H54 (cell line): ENCODE data around the gene XPO6.

ENCODE experiments used
- DNase-seq: peaks from one replicate; pipeline ENCODE4 v3.0.0; 2011; ENCODE audit warnings: low spot score, mixed read lengths; ENCODE audit not compliant: insufficient read length
- FAIRE-seq: peaks from 3 replicates; lab custom pipeline; 2011; peaks lifted over from hg19 to GRCh38; lab: Jason Lieb, UNC
- POLR2A ChIP-seq: IDR thresholded peaks from 2 replicates; pipeline ENCODE4 v1.6.1; 2011; ENCODE audit warnings: low read depth, mild to moderate bottlenecking, low read length

Gene XPO6

DNA sequence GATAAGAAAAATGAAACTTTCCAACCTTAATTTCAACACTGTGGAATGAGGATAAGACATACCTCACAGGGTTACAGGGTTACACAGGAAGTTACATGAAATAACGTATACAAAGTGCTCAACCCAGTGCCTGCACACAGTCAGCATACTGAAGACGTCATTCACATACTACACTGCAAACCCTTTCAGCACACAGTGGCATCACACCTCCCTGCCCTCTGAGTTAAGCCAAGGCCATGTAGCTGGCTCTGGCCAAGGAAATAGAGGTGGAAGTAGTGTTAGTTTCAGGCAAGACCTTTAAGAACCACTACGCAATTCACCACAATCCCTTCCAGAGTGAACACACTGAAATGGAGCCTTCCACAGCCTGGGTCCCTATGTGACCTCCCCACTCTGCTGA, 101.7 kb downstream of the XPO6 start:
- TF ChIP-seq POLR2A = no peak
- DNase-seq (no peak), FAIRE-seq (no peak)

GRCh38 chr16:28108590-28109247, 103.0 kb downstream of the XPO6 start:
- FAIRE-seq = no peak
- no peak for TF ChIP-seq POLR2A

GRCh38 chr16:28107232-28107631, 104.5 kb downstream of the XPO6 start:
- DNase-seq = no peak
- no peak for TF ChIP-seq POLR2A
- no peak for FAIRE-seq

More at GRCh38 chr16:28108590-28109247, 103.0 kb downstream of the XPO6 start:
- no peak for DNase-seq

GRCh38 chr16:28106467-28107215, 105.1 kb downstream of the XPO6 start:
- FAIRE-seq = no peak
- TF ChIP-seq POLR2A = no peak
- DNase-seq = no peak

DNA sequence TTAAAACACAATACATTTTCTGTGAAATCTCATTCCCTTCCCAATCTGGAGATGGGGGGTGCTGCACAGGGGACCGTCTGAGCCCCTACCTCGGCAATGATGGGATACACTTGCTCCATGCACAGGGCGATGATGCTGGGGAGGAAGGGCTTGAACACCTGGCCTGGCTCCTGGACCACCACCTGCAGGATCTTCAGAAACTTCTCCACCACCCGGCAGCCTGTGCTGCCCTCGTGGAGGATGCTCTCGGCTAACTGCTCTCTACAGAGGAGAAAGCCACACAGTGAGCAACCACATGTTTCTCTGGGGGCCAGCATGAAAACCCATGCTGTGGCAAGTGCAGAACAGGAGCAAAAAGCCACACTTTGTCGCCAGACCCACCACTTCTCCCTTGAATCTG, 105.8 kb downstream of the XPO6 start:
- no peak for FAIRE-seq
- no peak for DNase-seq
- TF ChIP-seq POLR2A = no peak

DNA sequence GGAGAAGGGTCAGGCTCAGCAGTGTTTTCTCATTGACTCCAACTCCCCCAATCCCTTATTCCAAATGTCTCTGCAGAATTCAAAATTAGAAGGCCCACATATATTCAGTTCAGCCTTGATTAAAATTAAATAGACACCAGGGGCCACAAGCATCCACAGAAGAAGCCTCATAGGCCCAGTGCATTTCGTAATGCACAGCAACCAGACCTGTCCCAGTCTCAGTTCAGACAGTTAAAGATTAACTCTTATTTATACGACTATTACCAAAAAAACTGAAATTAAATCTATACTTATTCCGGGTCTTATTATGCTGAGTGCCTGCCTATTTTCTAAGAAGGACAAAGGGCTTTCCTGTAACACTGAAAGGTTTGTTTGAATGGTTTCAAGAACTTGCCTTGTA, 106.5 kb downstream of the XPO6 start:
- DNase-seq (no peak), FAIRE-seq (no peak)
- no peak for TF ChIP-seq POLR2A

GRCh38 chr16:28104404-28104803, 107.4 kb downstream of the XPO6 start:
- FAIRE-seq = no peak
- DNase-seq = no peak
- TF ChIP-seq POLR2A = no peak

DNA sequence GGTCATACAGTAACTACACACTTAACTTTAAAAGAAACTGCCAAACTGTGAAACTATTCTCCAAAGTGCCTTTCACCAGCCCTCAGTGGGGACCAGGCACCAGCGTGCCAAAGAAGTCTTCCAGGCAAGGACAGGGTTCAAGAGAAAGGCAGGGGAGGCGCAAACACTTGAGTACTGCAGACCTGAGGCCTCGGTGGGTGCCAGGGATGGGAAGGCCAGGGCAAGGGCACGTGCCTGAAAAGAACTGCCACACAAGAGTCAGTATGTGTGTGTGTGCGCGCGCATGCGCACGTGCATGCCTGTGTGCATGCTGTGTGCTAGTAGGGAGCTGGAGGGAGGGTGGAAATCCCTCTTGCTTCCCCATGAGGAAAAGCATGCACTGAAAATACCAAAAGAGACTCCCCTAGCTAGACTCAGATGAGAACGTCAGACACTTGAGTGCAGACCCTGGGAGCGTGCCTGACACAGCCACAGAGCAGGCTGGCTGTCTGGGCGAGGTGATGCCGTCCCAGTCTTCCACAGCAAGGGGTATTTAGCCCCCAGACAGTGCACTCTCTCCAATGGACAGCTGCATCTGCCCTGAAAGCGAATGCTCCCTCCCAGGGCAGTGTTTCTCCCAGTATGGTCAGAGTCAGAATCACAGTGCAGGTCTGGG, 108.1 kb downstream of the XPO6 start:
- FAIRE-seq (no peak), DNase-seq (no peak)
- TF ChIP-seq POLR2A = no peak

DNA sequence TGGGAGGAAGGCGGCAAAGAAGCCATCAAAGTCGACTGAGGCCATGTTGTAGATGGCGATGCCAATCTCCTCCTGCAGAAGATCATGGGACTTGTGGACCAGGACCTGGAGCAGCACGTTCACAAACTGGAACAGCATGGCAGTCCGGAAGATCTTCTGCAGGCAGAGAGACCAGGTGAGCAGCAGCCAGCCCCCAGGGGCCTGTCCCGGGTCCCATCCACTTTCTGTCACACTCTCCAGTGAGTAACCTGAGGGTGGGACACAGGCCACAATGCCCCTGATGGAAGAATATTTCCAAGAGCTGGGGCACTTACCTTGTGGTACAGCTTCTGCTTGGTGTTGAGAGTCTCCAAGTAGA, 110.3 kb downstream of the XPO6 start:
- no peak for FAIRE-seq
- no peak for DNase-seq

GRCh38 chr16:28100810-28101532, 110.8 kb downstream of the XPO6 start:
- TF ChIP-seq POLR2A = no peak
- DNase-seq (no peak), FAIRE-seq (no peak)

More for the DNA sequence above, 110.3 kb downstream of the XPO6 start:
- TF ChIP-seq POLR2A = no peak

DNA sequence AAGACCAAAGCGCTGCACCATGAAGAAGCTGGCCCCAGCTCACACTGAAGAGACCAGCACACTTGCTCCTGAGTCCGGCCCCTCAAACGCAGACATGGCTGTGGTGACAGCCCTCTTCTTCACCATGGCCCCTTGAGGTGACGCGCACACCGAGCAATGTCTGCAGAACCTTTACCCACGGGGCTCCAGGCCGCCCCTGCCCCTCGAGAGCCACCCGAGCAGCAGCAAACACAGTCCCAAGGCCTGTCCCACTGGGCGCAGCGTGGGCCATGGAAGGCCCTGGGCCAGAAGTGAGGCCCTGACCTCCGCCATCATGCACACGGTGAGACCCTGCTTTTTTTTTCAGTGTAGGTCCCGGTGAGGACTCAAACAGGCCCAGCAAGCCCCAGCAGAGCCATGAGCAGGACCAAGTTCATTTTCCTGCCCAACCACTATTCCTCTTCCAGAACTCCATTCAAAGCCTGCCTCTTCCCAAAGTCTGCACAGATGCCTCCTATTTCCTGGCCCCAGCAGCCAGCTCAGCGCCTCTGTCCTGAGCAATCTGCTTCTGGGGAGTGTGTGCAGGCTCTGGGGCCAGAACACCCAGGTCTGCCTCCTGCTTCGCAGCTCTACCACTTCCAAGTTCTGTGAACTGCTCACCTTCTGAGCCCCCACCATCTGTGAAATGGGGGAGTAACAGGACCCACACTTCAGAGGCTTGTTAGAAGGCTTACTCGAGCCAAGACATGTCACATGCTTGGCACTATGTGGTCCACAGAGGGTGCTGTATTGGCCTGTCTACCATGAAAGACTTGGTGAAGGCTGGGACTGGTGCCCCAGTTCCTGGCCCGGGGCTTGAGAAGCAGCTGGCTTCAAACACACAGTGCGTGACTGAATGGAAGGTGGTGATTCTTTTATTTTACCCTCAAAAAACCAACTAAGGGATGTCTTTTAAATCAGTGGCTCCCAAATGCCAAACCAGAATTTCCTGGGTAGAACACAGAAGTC, 112.5 kb downstream of the XPO6 start:
- FAIRE-seq = no peak
- DNase-seq = no peak
- TF ChIP-seq POLR2A = no peak

GRCh38 chr16:28098171-28098958, 113.4 kb downstream of the XPO6 start:
- DNase-seq = no peak
- no peak for TF ChIP-seq POLR2A
- no peak for FAIRE-seq
